Aorta (tissue), 4 donors: Measurements from ENCODE around the gene IGIP. TPM values are rescaled to one million over a fixed set of nuclear protein-coding genes. Genes with fewer than 3 reads are reported as not detected.

Source experiments
- polyA plus RNA-seq, 2 donors: library from polyadenylated mRNA; stranded (reverse); fragments of 200-250 nt; gene quantifications; one replicate each; pipeline ENCODE4 v1.2.3, GENCODE V29; 2013
- total RNA-seq, 2 donors: library from RNA; stranded (reverse); fragmentation: NEBNext Ultra II Directional; extraction: Animal tissue kit (Norgen Biotek cat#: 25700); gene quantifications; one replicate each; pipeline ENCODE4 v1.2.1, GENCODE V29; 2021
- donor health status: healthy with polysubstance abuse.
- donor health status: Bipolar disorder and iron deficiency.
- donor health status: DM: no; HTN: no; CAD: no.
- donor health status: DM: yes; HTN: yes; CAD: no.

The IGIP gene
- total and polyA plus RNA-seq, 4 donors: 12.9 to 29.1 (median 23.6) TPM

Other genes with a start within 250 kb of the IGIP start
- gene NRG2, start 82.6 kb upstream of the IGIP start, total RNA-seq: 1 to 10 TPM in 1 of 2 donors, under 1 TPM in 1; 0.81 to 1.3 TPM
- gene NRG2, start 82.6 kb upstream of the IGIP start, polyA plus RNA-seq: 1 to 10 TPM in 1 of 2 donors, not detected in 1; 1.2 TPM
- 10 to 100 TPM; 46.2 to 50.0 TPM for gene PURA, start 11.8 kb upstream of the IGIP start, total RNA-seq
- gene PURA, start 11.8 kb upstream of the IGIP start, polyA plus RNA-seq: 10 to 100 TPM in 1 of 2 donors, 1 to 10 TPM in 1; 5.2 to 14.0 TPM
- 10 to 100 TPM; 44.7 to 56.5 TPM for gene CYSTM1, start 49.3 kb downstream of the IGIP start, total RNA-seq
- gene CYSTM1, start 49.3 kb downstream of the IGIP start, polyA plus RNA-seq: 100 to 1,000 TPM in 1 of 2 donors, 10 to 100 TPM in 1; 73.1 to 179 TPM
- 10 to 100 TPM; 31.8 to 43.6 TPM for gene PFDN1, start 177.2 kb downstream of the IGIP start, total RNA-seq
- gene PFDN1, start 177.2 kb downstream of the IGIP start, polyA plus RNA-seq: 10 to 100 TPM; 74.1 to 89.5 TPM
- gene HBEGF, start 220.7 kb downstream of the IGIP start, total RNA-seq: 10 to 100 TPM; 14.5 to 30.2 TPM
- gene HBEGF, start 220.7 kb downstream of the IGIP start, polyA plus RNA-seq: 1 to 10 TPM; 2.0 to 2.3 TPM
- not detected for gene SLC4A9, start 234.3 kb downstream of the IGIP start, total RNA-seq
- not detected for gene SLC4A9, start 234.3 kb downstream of the IGIP start, polyA plus RNA-seq